ENCODE data around the gene GLYR1.
"Not testable (repeated sequence)": the region's sequence is repeated elsewhere in the genome, so short reads cannot be mapped to it uniquely, and the experiment has no call there.

GLYR1 gene

DNA sequence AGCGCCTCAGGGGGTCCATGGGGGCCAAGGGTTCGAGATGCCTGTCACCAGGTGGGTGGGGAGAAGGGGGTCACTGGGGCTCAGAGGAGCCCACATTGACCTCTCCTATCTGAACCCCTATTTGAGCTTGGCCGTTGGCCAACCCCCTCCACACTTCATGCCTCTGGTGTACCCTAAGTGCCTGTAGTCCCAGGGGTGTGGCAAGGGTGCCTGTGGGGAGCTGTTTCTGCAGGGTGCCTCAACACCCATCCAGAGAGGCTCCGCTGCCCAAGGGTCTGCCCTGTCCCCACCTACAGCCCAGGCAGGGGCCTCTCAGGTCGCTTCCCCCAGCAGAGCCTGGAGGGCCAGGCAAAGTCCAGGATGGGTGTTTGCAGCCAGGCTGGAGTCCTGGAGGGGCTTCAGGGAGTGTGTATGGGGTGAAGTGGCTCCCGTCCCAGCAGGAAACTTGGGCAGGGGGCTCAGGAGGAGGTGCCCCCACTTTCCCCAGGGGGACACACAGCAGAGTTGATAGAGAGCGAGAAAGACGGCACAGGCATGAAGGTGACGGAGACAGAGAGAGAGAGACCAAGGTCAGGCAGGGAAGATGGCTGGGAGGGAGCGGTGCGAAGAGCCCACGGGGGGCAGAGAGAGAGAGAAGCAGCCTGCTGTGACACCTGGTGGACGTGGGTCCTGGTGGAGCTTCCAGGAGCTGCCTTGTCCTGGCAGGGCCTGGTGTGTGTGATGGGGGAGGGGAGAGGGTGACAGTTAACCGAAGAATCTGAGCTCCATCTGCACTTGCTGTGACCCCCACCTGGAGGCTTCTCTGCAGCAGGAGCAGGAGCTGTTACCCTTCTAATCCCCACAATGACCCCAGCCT lies 59.2 kb downstream of the GLYR1 start, which contains the start of gene SEPTIN12:
TSS of gene SEPTIN12 (minus strand) at position 719 of the 856 bp plus-strand sequence. CDS start at position 19, 700 bp downstream.
- DNase-seq (ENCODE audit: low spot score): no peak

- no peak for DNase-seq (ENCODE audit: low spot score)
Observed at GRCh38 chr16:4787068-4787467, 60.0 kb downstream of the GLYR1 start.

- DNase-seq (ENCODE audit: low spot score): no peak
Observed at GRCh38 chr16:4785758-4786433, 61.2 kb downstream of the GLYR1 start.

DNA sequence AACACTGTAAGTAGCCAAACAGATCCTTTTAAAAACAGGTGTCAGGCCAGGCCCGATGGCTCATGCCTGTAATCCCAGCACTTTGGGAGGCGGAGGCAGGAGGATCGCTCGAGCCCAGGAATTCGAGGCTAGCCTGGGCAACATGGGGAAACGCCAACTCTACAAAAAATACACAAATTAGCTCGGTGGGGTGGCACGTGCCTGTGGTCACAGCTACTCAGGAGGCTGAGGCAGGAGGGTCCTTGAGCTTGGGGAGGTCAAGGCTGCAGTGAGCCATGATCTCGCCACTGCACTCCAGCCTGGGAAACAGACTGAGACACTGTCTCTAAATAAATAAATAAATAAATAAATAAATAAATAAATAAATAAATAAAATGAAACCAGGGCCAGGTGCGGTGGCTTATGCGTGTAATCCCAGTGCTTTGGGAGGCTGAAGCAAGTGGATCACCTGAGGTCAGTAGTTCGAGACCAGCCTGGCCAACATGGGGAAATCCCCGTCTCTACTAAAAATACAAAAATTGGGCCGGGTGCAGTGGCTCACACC lies 62.6 kb downstream of the GLYR1 start:
- DNase-seq (ENCODE audit: low spot score): not testable (repeated sequence)

DNA sequence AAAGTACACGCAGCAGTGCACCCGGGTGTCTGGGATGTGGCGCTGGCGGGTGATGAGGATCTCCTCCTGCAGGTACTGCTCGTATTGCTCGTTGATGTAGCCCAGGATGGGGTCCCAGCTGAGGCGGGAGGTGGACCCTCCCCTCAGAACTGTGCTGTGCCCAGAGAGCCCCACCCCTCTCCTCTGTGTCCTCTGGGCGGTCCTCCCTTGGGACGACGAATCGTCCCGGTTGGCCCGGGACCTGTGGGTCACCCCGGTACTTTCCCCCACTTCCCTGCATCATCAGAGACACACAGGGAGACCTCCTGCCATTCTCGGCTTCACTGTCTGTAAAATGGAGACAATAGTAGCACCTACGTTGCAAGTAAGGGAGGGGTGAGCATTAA lies 63.1 kb downstream of the GLYR1 start:
- DNase-seq (ENCODE audit: low spot score): no peak

DNA sequence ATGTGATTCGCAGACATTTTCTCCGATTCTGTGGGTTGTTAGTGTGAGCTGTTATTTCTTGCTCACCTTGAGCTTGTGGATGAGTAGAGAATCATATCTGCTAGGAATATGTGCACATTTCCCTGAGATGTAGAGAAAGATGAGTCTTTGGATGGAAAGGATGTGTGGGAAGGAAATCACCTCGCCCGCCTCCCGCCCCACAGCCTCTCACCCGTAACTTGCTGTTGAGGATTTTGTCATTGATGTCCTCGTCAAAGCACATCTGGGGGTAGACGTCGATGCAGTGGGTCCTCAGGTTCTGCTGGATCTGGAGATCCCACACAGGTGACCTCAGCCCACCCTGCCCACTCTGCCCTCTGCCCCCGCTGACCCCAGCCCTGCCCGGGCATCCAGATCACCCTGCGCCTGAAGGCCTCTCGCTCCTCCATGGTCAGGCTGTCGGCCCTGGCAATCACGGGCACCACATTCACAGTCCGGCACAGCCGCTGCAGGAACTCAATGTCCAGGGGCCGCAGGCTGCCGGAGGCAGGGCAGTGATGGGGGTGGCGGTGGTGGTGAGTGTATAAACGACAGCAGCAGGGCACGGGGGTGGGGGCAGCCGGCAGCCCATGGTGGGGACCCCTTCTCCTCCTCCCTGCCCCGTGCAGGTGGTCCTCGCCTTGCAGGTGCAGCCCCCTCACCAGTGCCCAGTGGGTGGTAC lies 63.7 kb downstream of the GLYR1 start:
- DNase-seq (ENCODE audit: low spot score): no peak

DNA sequence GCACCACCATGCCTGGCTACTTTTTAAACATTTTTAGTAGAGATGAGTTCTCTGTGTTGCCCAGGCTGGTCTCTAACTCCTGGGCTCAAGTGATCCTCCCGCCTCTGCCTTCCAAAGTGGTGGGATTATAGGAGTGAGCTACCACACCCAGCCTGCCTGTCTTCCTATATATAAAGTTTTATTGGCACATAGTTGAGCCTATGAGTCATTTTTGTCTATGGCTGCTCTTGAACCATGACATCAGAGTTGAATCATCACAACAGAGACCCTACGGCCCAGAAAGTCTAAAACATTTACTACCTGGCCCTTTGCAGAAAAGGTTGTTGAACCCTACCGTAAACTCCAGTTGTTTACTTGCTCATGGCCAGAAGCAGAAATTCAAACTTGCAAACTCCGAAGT lies 66.9 kb downstream of the GLYR1 start:
- peak; percentile 53 for DNase-seq (ENCODE audit: low spot score)

DNA sequence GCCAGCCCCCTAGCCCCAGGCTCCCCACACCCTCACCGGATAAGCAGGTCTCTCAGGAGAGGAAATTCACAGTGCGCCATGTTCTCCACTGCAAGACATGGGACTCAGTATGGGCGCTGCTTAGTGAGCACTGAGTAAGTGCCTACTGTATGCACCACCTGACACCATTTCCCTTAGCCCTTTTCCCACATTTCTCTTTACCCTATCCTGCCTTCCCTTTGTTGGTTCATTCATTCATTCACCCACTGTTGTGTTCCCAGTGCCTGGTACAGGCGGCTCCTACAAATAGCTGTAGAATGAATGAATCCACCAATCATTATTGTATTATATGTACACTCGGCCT lies 69.1 kb downstream of the GLYR1 start:
- no peak for DNase-seq (ENCODE audit: low spot score)

- DNase-seq (ENCODE audit: low spot score): no peak
Observed at GRCh38 chr16:4777339-4778049, 69.6 kb downstream of the GLYR1 start.

- no peak for DNase-seq (ENCODE audit: low spot score)
Observed at GRCh38 chr16:4776141-4776705, 70.9 kb downstream of the GLYR1 start.

- no peak for DNase-seq (ENCODE audit: low spot score)
Observed at GRCh38 chr16:4775005-4775404, 72.1 kb downstream of the GLYR1 start.

GRCh38 chr16:4772351-4772750 lies 74.7 kb downstream of the GLYR1 start:
- DNase-seq (ENCODE audit: low spot score): no peak

DNA sequence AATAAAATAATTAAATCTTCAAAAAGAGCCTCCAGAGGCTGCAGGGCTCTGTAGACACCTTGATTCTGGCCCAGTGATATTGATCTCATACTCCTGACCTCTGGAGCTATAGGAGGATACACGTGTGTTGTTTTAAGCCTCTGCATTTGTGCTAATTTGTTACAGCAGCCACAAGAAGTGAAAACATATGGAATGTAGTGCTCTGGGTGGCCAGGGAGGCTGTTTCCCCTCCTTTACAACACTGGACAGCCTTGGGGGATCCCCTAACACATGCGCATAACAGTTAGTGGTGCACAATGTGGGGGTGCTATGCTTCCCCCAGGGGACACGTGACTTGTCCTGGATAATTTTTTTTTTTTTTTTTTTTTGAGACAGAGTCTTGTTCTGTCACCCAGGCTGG lies 75.4 kb downstream of the GLYR1 start:
- no peak for DNase-seq (ENCODE audit: low spot score)

- no peak for DNase-seq (ENCODE audit: low spot score)
Observed at GRCh38 chr16:4769306-4769638, 77.8 kb downstream of the GLYR1 start.

DNA sequence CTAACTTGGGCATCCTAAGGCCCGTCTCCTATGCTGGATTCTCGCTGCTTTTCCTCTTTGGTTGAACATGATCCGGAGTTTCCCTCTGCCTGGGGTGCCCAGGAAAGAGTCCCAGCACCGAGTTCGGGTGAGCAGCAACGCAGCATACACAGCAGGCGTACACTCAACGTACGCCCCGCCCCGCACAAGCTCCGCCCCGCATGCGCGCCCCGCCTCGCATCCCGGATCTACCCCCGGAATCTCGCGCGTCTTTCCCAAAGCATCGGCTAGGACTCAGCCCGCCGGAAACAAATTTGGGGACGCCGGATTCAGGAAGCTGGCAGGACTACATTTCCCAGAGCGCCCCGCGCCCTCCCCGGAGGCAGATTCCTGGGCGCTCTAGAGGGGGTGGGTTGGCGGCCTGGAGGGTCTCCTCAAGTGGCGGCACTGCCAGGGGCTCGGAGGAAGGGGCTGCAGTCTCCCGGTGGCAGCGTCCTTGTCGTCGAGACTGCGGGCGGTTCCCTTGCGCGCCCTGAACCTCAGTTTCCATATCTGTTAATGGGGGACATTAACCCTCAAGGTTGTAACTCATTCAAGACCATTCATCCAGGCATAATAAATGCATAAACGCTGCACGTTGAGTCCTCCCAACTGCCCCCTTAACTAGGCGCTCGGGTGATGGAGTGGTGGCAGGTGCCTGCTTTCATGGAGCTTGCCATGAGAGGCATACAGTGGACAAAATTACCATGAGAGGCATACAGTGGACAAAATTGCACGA lies 78.4 kb downstream of the GLYR1 start:
- DNase-seq (ENCODE audit: low spot score): peak; percentile 96

GRCh38 chr16:4767872-4768548 lies 79.1 kb downstream of the GLYR1 start:
- DNase-seq (ENCODE audit: low spot score): peak; percentile 6

DNA sequence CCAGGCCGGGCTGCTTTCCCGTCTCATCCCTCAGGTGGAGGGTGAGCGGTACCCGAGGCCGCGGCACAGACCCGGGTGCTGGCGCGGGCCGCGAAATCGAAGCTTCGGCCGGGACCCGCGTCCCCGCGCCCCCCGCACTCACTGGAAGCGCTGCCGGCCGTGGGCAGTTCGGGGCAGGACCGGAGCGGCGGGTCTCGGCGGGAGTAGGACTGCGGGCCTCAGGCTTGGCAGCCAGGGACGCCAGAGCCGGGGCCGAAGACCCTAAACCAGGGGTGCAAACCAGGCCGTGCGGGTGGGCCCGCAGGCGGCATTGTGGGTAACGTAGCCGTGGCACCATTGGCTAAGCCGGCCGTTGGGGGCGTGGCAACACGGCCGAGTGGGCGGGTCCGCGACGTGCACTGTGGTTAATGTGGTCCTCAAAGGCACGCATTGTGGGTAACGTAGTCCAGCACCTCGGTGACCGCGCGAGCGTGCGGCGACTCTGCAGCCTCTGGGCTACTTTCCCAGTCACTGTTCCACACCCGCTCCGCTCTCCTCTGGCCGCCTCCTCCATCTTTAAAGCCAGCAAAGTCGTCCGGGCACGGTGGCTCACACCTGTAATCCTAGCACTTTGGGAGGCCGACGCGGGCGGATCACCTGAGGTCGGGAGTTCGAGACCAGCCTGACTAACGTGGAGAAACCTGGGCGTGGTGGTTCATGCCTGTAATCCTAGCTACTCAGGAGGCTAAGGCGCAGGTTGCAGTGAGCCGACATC lies 80.0 kb downstream of the GLYR1 start, which contains the start of gene ZNF500:
TSS of gene ZNF500 (minus strand) at position 288 of the 754 bp plus-strand sequence. CDS start 1,184 bp downstream, outside the sequence.
- DNase-seq (ENCODE audit: low spot score): peak; percentile 95

DNA sequence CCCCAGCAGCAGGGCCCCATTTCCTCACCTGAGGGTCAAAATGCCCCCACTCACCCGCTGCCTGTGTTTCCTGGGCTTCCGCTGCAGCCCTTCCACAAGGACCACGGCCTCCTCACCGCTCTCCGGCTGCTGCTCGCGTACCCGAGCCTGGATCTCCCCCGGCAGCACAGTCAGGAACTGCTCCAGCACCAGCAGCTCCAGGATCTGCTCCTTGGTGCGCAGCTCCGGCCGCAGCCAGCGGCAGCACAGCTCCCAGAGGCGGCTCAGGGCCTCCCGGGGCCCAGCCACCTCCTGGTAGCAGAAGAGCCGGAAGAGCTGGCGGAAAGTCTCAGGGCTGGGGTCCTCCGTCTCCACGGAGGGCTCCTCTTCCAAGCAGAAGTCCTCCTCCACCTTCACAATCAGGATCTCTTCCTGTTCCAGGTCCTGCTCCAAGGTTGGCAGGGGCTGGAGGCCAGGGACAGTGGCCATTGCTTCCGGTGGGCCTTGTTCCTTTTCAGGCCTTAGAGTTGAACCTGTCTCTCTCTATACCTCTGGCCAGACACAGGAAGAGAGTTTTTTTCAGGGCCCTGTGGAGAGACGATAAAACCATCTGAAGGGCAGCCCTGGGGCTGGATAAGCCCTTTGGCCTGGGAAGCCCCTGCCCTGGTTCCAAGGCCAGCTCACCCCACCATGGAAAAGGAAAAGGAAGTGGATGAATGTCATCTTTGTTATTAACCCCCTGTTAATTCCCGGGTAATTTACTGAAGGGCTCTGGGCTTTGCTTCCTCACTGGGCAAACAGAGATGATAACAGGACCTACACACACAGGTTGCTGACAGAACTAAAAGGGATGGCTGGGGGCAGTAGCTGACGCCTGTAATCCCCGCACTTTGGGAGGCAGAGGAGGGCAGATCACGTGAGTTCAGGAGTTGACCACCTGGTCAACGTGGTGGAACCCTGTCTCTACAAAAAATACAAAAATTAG lies 81.3 kb downstream of the GLYR1 start:
- no peak for DNase-seq (ENCODE audit: low spot score)

Data from LoVo (cell line).